Endothelial cell of umbilical vein (primary cell): ENCODE results near the gene SLC29A3. TPM values are rescaled to one million over a fixed set of nuclear protein-coding genes. Genes with fewer than 3 reads are reported as not detected.

Experiments used
- BruUV-seq: library from RNA; stranded (reverse); fragments of 400-500 nt; replicated peaks from 2 replicates; lab custom pipeline; 2021; lab: Mats Ljungman, UMichigan
- CTCF ChIA-PET: fragments of 300-600, 350-600 bp; sonication (Branson Sonifier 250); formaldehyde crosslinking; loops from one replicate; lab custom pipeline; 2021; ENCODE audit warnings: antibody characterized with exemption, inconsistent platforms; lab: Charles Lee
- POLR2A ChIA-PET: fragments of 300-600, 350-600 bp; sonication (Branson Sonifier 250); formaldehyde crosslinking; loops from one replicate; lab custom pipeline; 2021; ENCODE audit warnings: antibody characterized with exemption, inconsistent platforms; lab: Charles Lee
- DNase-seq: peaks from one replicate; pipeline ENCODE4 v3.0.0-alpha.2; 2011; ENCODE audit warnings: low read depth, low spot score
- FAIRE-seq: peaks from 2 replicates; lab custom pipeline; 2011; peaks lifted over from hg19 to GRCh38; lab: Jason Lieb, UNC
- H2AFZ ChIP-seq: 2 replicates; pipeline ENCODE4 v1.6.0; 2012; ENCODE audit warnings: low read depth, low read length, control low read depth, inconsistent platforms
- H3K27ac ChIP-seq: 2 replicates; pipeline ENCODE4 v1.5.1; 2011; ENCODE audit warnings: low read depth, mild to moderate bottlenecking, control low read depth, low read length, moderate library complexity; ENCODE audit not compliant: insufficient read depth
- H3K27me3 ChIP-seq, 2 experiments: 2 replicates each; pipeline versions ENCODE4 v1.6.0 to v1.6.1; 2011; ENCODE audit warnings: low read length in 2 of 2, mixed read lengths in 1 of 2; ENCODE audit not compliant: control insufficient read depth in 2 of 2, insufficient read depth in 2 of 2
- H3K36me3 ChIP-seq, 2 experiments: 2 replicates in 1 of 2; 3 replicates in 1 of 2; pipeline ENCODE4 v1.5.1; 2011; ENCODE audit warnings: low read length in 2 of 2, mild to moderate bottlenecking in 1 of 2, moderate library complexity in 1 of 2; ENCODE audit not compliant: control insufficient read depth in 2 of 2, insufficient read depth in 2 of 2; ENCODE audit errors: extremely low read depth in 1 of 2
- H3K4me1 ChIP-seq: 3 replicates; pipeline ENCODE4 v1.5.1; 2011; ENCODE audit warnings: mild to moderate bottlenecking, low read length; ENCODE audit not compliant: control insufficient read depth, insufficient read depth; ENCODE audit errors: extremely low read depth
- H3K4me2 ChIP-seq: 2 replicates; pipeline ENCODE4 v1.6.1; 2011; ENCODE audit warnings: low read length, control low read depth, mixed read lengths; ENCODE audit not compliant: insufficient read depth
- H3K4me3 ChIP-seq, 3 experiments: fragments of 200-600 bp in 1 of 3; sonication (generic), shearing (Covaris generic) in 1 of 3; replicated peaks in 1 of 3; 2 replicates each; pipeline ENCODE4 v1.5.1; 2011 to 2016; ENCODE audit warnings: control low read depth in 3 of 3, low read length in 3 of 3, mild to moderate bottlenecking in 2 of 3, inconsistent platforms in 1 of 3, low read depth in 1 of 3, moderate library complexity in 1 of 3; ENCODE audit not compliant: insufficient read depth in 1 of 3
- H3K79me2 ChIP-seq: 2 replicates; pipeline ENCODE4 v1.6.0; 2012; ENCODE audit warnings: low read length, inconsistent platforms; ENCODE audit not compliant: control insufficient read depth, insufficient read depth
- H3K9ac ChIP-seq: replicated peaks from 2 replicates; pipeline ENCODE3; 2011; ENCODE audit warnings: low read length, control low read depth; ENCODE audit not compliant: insufficient read depth; ENCODE audit errors: extremely low read depth
- H3K9me1 ChIP-seq: replicated peaks from 3 replicates; pipeline ENCODE4 v1.6.0; 2011; ENCODE audit warnings: mild to moderate bottlenecking, low read length; ENCODE audit not compliant: control insufficient read depth, insufficient read depth; ENCODE audit errors: extremely low read depth
- H3K9me3 ChIP-seq: replicated peaks from 2 replicates; pipeline ENCODE4 v1.5.1; 2012; ENCODE audit warnings: low read length, inconsistent platforms; ENCODE audit not compliant: control insufficient read depth, insufficient read depth
- H4K20me1 ChIP-seq: replicated peaks from 2 replicates; pipeline ENCODE3; 2011; ENCODE audit warnings: mild to moderate bottlenecking, low read length; ENCODE audit not compliant: control insufficient read depth, insufficient read depth; ENCODE audit errors: extremely low read depth
- EZH2 ChIP-seq: IDR thresholded peaks from 2 replicates; pipeline ENCODE4 v1.6.1; 2012; ENCODE audit warnings: borderline replicate concordance, low read depth, mild to moderate bottlenecking, moderate library complexity, low read length, inconsistent platforms; ENCODE audit not compliant: severe bottlenecking
- FOS ChIP-seq: IDR thresholded peaks from 2 replicates; pipeline ENCODE4 v1.6.1; 2011; ENCODE audit warnings: mild to moderate bottlenecking, low read length, moderate library complexity, borderline replicate concordance; ENCODE audit not compliant: insufficient read depth
- GATA2 ChIP-seq: IDR thresholded peaks from 2 replicates; pipeline ENCODE4 v1.7.0; 2011; ENCODE audit warnings: low read depth, mild to moderate bottlenecking, moderate library complexity, mixed read lengths, low read length; ENCODE audit not compliant: insufficient read length, insufficient read depth
- JUN ChIP-seq: IDR thresholded peaks from 2 replicates; pipeline ENCODE4 v1.6.1; 2011; ENCODE audit warnings: borderline replicate concordance, low read depth; ENCODE audit not compliant: insufficient read length, insufficient read depth
- MYC ChIP-seq: IDR thresholded peaks from one replicate; pipeline ENCODE4 v1.6.1; 2011; ENCODE audit warnings: mild to moderate bottlenecking, low read depth, low read length
- POLR2A ChIP-seq: IDR thresholded peaks from 2 replicates; pipeline ENCODE4 v1.6.1; 2012; ENCODE audit warnings: low read depth, mild to moderate bottlenecking, control low read depth, low read length
- POLR2AphosphoS5 ChIP-seq: IDR thresholded peaks from 2 replicates; pipeline ENCODE4 v1.6.1; 2012; ENCODE audit warnings: low read depth, mild to moderate bottlenecking, control low read depth, low read length, moderate library complexity; ENCODE audit not compliant: insufficient read depth
- dilution Hi-C: fragments of 300-500 bp; cut with MboI; formaldehyde crosslinking; loops from one replicate; pipeline ENCODE4 v1.15.0; 2019; ENCODE audit warnings: low sequenced_read_pairs; ENCODE audit not compliant: extremely low pct_ligation_motif_present
- intact Hi-C: fragments of 100-400 bp; cut with micrococcal nuclease; formaldehyde crosslinking; loops from one replicate; pipeline ENCODE4 v1.10.0; 2022
- polyA plus RNA-seq, 4 experiments: library from polyadenylated mRNA; depleted of rRNA in 3 of 4; stranded (reverse) in 3 of 4; unstranded in 1 of 4; fragments of >200 nt; gene quantifications; 2 replicates each; pipeline versions ENCODE4 v1.2.1 to v1.2.3, GENCODE V29; 2011 to 2012; ENCODE audit warnings: missing spikeins in 1 of 4
- total RNA-seq: library from RNA; stranded (reverse); gene quantifications from 2 replicates; pipeline ENCODE4 v1.2.3, GENCODE V29; 2021
- TF ChIP-seq, protein P1 (sequence below), 2 donors: IDR thresholded peaks; 1 replicate in 1 of 2; 2 replicates in 1 of 2; pipeline ENCODE4 v1.5.1; 2011; ENCODE audit warnings: low read length in 2 of 2, mild to moderate bottlenecking in 2 of 2, moderate library complexity in 2 of 2, control low read depth in 1 of 2, inconsistent platforms in 1 of 2, low read depth in 1 of 2; ENCODE audit not compliant: insufficient read depth in 1 of 2; ENCODE audit errors: extremely low read depth in 1 of 2
- TF ChIP-seq, protein P2 (sequence below): IDR thresholded peaks from 2 replicates; pipeline ENCODE4 v1.6.1; 2011; ENCODE audit not compliant: insufficient read depth, insufficient read length

The SLC29A3 gene
- total and polyA plus RNA-seq, 2 donors (not counting 3 experiments of a cell fraction or from before 2014, with no cell fraction given), result 5.0 to 9.1 TPM

DNA sequence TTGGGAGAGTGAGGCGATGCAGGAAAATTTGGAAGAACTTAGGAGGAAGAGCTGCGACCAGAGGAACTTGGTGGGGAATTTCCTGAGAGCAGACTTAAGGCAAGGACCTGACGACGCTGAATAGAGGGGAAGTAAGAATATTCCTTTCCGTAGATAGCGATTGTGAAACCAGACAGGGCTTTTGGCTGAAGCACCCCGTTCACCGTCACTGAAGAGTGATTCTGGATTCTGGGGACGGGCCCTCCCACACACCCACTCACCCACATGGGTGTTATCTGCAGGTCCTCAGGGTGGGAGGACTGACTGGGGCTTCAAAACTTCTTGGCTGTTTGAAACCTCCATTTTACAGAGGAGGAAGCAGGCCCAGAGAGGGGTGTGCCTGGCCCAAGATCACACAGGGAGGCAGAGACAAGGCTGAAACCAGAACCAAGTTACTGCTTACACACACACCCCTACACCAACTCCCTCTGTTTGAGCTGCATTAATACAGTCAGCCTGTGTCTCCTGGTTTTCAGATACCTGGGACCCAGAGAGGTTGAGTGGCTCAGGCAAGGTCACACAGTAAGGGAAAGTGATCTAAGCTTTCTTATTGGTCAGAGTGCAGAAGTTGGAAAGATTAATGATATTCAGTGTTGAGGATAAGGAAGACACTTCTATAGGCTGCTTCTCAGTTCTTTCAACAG, 40.4 kb downstream of the SLC29A3 start:
- no peak for FAIRE-seq
- POLR2A ChIA-PET, result no interaction called here
- Histone ChIP-seq H3K4me3 (no peak overlapping the region), H3K27me3 (no peaks in the 10 kb centered on the region), H3K9ac (no peak overlapping the region), H2AFZ (no peak overlapping the region), H3K36me3 (no peaks in the 10 kb centered on the region), H3K9me3 (no peaks in the 10 kb centered on the region), H3K27ac (no peak overlapping the region), H3K79me2 (no peaks in the 10 kb centered on the region), H4K20me1 (no peaks in the 10 kb centered on the region), H3K9me1 (no peaks in the 10 kb centered on the region), H3K4me2 (no peak overlapping the region), H3K4me1 (peaks cover 15% of the 10 kb centered on the region)
- no TSS peak for BruUV-seq
- CTCF ChIA-PET, result interaction anchor here (0.6 to 0.8 kb wide), 2 partner anchors 16 to 332 kb away, joined by 3 to 4 read pairs; no protein-coding TSS in a partner anchor
- TF ChIP-seq FOS (no peak), JUN (no peak), POLR2AphosphoS5 (no peak), MYC (no peak), GATA2 (no peak), POLR2A (no peak), EZH2 (no peak)
- TF ChIP-seq, protein P1, sequence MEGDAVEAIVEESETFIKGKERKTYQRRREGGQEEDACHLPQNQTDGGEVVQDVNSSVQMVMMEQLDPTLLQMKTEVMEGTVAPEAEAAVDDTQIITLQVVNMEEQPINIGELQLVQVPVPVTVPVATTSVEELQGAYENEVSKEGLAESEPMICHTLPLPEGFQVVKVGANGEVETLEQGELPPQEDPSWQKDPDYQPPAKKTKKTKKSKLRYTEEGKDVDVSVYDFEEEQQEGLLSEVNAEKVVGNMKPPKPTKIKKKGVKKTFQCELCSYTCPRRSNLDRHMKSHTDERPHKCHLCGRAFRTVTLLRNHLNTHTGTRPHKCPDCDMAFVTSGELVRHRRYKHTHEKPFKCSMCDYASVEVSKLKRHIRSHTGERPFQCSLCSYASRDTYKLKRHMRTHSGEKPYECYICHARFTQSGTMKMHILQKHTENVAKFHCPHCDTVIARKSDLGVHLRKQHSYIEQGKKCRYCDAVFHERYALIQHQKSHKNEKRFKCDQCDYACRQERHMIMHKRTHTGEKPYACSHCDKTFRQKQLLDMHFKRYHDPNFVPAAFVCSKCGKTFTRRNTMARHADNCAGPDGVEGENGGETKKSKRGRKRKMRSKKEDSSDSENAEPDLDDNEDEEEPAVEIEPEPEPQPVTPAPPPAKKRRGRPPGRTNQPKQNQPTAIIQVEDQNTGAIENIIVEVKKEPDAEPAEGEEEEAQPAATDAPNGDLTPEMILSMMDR (IDR thresholded peaks at IDR 0.05; ENCODE audit: extremely low read depth in 1 of 2, insufficient read depth in 1 of 2, low read depth in 1 of 2, low read length in 2 of 2), result no peak
- TF ChIP-seq, protein P2, sequence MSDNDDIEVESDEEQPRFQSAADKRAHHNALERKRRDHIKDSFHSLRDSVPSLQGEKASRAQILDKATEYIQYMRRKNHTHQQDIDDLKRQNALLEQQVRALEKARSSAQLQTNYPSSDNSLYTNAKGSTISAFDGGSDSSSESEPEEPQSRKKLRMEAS, result no peak
- no peak for DNase-seq
- dilution Hi-C loops, result no loop called here
- intact Hi-C loops, result no loop called here
